ENCODE results near the gene ZNF431. TPM values are rescaled to one million over a fixed set of nuclear protein-coding genes. Genes with fewer than 3 reads are reported as not detected.
"Not testable (repeated sequence)": the region's sequence is repeated elsewhere in the genome, so short reads cannot be mapped to it uniquely, and the experiment has no call there.

Gene ZNF431
- total RNA-seq, 1 donor from 2014 or later: 17.3 TPM

- intact Hi-C loops (cut with micrococcal nuclease): loop anchor here (2.0 to 10.0 kb wide), 6 partner anchors 185 to 1242 kb away; partner anchors contain the start of genes ZNF100, ZNF43, ZNF66 and ZNF682
These were observed 2.0 kb downstream of the ZNF431 start for GRCh38 chr19:21143854-21144253.

- intact Hi-C loops (cut with micrococcal nuclease): loop anchor here (10.0 kb wide), 1 partner anchor 687 kb away; the partner anchor contains the start of gene ZNF43
These were observed 5.7 kb downstream of the ZNF431 start for GRCh38 chr19:21147540-21147939.

- intact Hi-C loops (cut with micrococcal nuclease): loop anchor here (10.0 kb wide), 1 partner anchor 686 kb away; the partner anchor contains the start of gene ZNF43
These were observed 6.8 kb downstream of the ZNF431 start for GRCh38 chr19:21148681-21149080.

GRCh38 chr19:21149877-21150276 is 8.0 kb downstream of the ZNF431 start:
- intact Hi-C loops (cut with micrococcal nuclease): loop anchor here (10.0 kb wide), 1 partner anchor 685 kb away; the partner anchor contains the start of gene ZNF43

- intact Hi-C loops (cut with micrococcal nuclease): loop anchor here (1.0 kb wide), 1 partner anchor 62 kb away; no protein-coding TSS in a partner anchor
These were observed 9.6 kb downstream of the ZNF431 start for GRCh38 chr19:21151460-21151859.

- intact Hi-C loops (cut with micrococcal nuclease): no loop called here
These were observed 16.8 kb downstream of the ZNF431 start for GRCh38 chr19:21158523-21159135.

GRCh38 chr19:21164541-21164940 is 22.7 kb downstream of the ZNF431 start:
- intact Hi-C loops (cut with micrococcal nuclease): no loop called here

GRCh38 chr19:21166436-21166835 is 24.6 kb downstream of the ZNF431 start:
- intact Hi-C loops (cut with micrococcal nuclease): no loop called here

GRCh38 chr19:21197590-21198295 is 55.9 kb downstream of the ZNF431 start:
- intact Hi-C loops (cut with micrococcal nuclease): no loop called here

GRCh38 chr19:21202865-21203494 is 61.1 kb downstream of the ZNF431 start:
- intact Hi-C loops (cut with micrococcal nuclease): loop anchor here (1.0 kb wide), 1 partner anchor 495 kb away; no protein-coding TSS in a partner anchor

GRCh38 chr19:21210037-21210621 is 68.3 kb downstream of the ZNF431 start:
- intact Hi-C loops (cut with micrococcal nuclease): no loop called here

- intact Hi-C loops (cut with micrococcal nuclease): no loop called here
These were observed 79.9 kb downstream of the ZNF431 start for GRCh38 chr19:21221693-21222092.

- intact Hi-C loops (cut with micrococcal nuclease): not testable (repeated sequence)
These were observed 88.1 kb downstream of the ZNF431 start for GRCh38 chr19:21229938-21230337.

GRCh38 chr19:21233691-21234090 is 91.9 kb downstream of the ZNF431 start:
- intact Hi-C loops (cut with micrococcal nuclease): no loop called here

GRCh38 chr19:21236751-21237150 is 94.9 kb downstream of the ZNF431 start:
- intact Hi-C loops (cut with micrococcal nuclease): not testable (repeated sequence)

- intact Hi-C loops (cut with micrococcal nuclease): no loop called here
These were observed 96.8 kb downstream of the ZNF431 start for GRCh38 chr19:21238670-21239069.

Other genes with a start within 250 kb of the ZNF431 start
- gene ZNF85, start 218.8 kb upstream of the ZNF431 start, total RNA-seq: 10.4 and 11.9 TPM in 2 replicates
- gene ZNF430, start 121.4 kb upstream of the ZNF431 start, total RNA-seq: 23.6 and 26.2 TPM in 2 replicates
- gene ZNF714, start 59.8 kb upstream of the ZNF431 start, total RNA-seq: 21.3 and 25.0 TPM in 2 replicates
- 16.5 and 17.5 TPM in 2 replicates for gene ZNF708, start 187.4 kb downstream of the ZNF431 start, total RNA-seq
- gene ZNF738, start 217.0 kb downstream of the ZNF431 start, total RNA-seq: 7.8 and 9.9 TPM in 2 replicates

Data from T-helper 1 cell treated with Interleukin-12 subunit alpha and Interleukin-12 subunit beta and Interleukin-4 antibody, amounts not matched to agents 30 ng/mL and 1 ng/mL, for 36 hours (primary cell).